ENCODE results near the gene KIFC3.

Gene KIFC3

DNA sequence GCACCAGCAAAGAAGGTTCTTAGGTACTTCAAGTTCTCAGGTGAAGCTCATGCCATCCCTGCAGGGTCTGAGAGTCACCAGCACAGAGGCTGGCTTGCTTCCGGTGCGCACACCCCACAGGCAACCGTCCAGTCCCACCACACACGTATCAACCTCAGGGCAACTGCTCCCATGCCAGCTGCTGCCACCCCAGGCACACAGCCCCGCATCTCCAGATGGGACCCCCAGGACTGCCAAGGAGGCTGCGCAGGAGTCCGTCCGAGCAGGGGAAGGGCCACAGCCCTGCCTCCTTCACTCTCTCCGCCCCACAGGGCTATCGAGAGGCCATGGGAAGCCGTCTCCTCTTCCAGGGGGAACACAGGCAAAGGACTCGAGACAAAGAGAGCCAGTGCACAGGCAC lies 13.3 kb downstream of the KIFC3 start:
- peaks cover 22% of the 10 kb centered on the region for H3K27me3 ChIP-seq (ENCODE audit: low read depth, low read length)
- no peaks in the 10 kb centered on the region for H3K36me3 ChIP-seq (replicated peaks; ENCODE audit: low read depth, low read length)
- no peaks in the 10 kb centered on the region for H3K4me1 ChIP-seq (ENCODE audit: low read length)
- no peaks in the 10 kb centered on the region for H4K20me1 ChIP-seq (ENCODE audit: insufficient read depth, low read length)
- no peaks in the 10 kb centered on the region for H3K9me3 ChIP-seq (ENCODE audit: insufficient read depth, low read length)
- H2AFZ ChIP-seq (ENCODE audit: low read depth, low read length) = no peak overlapping the region
- H3K4me2 ChIP-seq (ENCODE audit: low read length) = no peak overlapping the region
- H3K27ac ChIP-seq (ENCODE audit: low read length) = no peak overlapping the region
- H3K4me3 ChIP-seq (ENCODE audit: low read length) = no peak overlapping the region
- TF ChIP-seq CTCF (IDR thresholded peaks at IDR 0.05; ENCODE audit: low read depth, low read length) (no peak), EZH2phosphoT487 (IDR thresholded peaks at IDR 0.05; ENCODE audit: low read depth) (no peak)
- H3K79me2 ChIP-seq (ENCODE audit: low read length) = no peaks in the 10 kb centered on the region
- H3K9ac ChIP-seq (ENCODE audit: low read length) = no peak overlapping the region

DNA sequence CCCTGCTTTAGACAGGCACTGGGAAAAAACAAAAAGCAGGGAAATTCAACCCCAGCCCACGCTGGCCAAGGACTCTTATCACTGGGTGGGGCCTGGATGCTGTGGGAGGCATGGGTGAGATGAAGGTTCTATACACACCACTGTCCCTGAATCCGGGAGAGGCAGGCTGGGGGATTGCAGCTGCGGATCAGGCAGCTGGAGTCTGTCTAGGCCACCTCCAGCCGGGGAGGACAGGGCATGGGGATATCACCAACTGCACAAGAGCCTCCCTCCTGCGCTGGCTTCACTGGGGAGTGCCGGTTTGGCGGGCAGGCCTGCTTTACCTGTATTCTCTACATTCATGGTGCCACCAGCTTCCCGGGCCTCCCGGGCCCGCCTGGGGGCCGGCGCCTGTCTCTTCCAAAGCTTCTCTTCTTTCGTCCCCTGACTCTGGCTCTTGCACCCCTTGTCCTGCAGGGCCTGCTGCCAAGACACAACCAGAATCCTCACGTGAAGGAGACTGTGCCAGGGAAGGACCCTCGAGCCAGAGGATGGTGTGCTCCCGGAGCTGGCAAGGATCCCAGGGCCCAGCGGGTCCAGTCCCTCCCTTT lies 13.9 kb downstream of the KIFC3 start:
- Histone ChIP-seq H3K4me2 (ENCODE audit: low read length) (no peak overlapping the region), H4K20me1 (ENCODE audit: insufficient read depth, low read length) (no peaks in the 10 kb centered on the region), H3K4me1 (ENCODE audit: low read length) (no peaks in the 10 kb centered on the region), H3K4me3 (ENCODE audit: low read length) (no peak overlapping the region), H3K36me3 (replicated peaks; ENCODE audit: low read depth, low read length) (no peaks in the 10 kb centered on the region), H3K27me3 (ENCODE audit: low read depth, low read length) (peaks cover 22% of the 10 kb centered on the region), H3K27ac (ENCODE audit: low read length) (no peak overlapping the region), H3K9ac (ENCODE audit: low read length) (no peak overlapping the region), H3K9me3 (ENCODE audit: insufficient read depth, low read length) (no peaks in the 10 kb centered on the region), H2AFZ (ENCODE audit: low read depth, low read length) (no peak overlapping the region), H3K79me2 (ENCODE audit: low read length) (no peaks in the 10 kb centered on the region)
- TF ChIP-seq EZH2phosphoT487 (IDR thresholded peaks at IDR 0.05; ENCODE audit: low read depth) = no peak
- no peak for TF ChIP-seq CTCF (IDR thresholded peaks at IDR 0.05; ENCODE audit: low read depth, low read length)

- Histone ChIP-seq H3K36me3 (replicated peaks; ENCODE audit: low read depth, low read length) (no peaks in the 10 kb centered on the region), H3K27ac (ENCODE audit: low read length) (no peak overlapping the region), H3K9me3 (ENCODE audit: insufficient read depth, low read length) (no peaks in the 10 kb centered on the region), H3K9ac (ENCODE audit: low read length) (no peak overlapping the region), H4K20me1 (ENCODE audit: insufficient read depth, low read length) (no peaks in the 10 kb centered on the region), H3K4me3 (ENCODE audit: low read length) (no peak overlapping the region), H3K79me2 (ENCODE audit: low read length) (no peaks in the 10 kb centered on the region), H3K27me3 (ENCODE audit: low read depth, low read length) (peaks cover 22% of the 10 kb centered on the region), H3K4me2 (ENCODE audit: low read length) (no peak overlapping the region), H3K4me1 (ENCODE audit: low read length) (no peaks in the 10 kb centered on the region), H2AFZ (ENCODE audit: low read depth, low read length) (no peak overlapping the region)
- TF ChIP-seq EZH2phosphoT487 (IDR thresholded peaks at IDR 0.05; ENCODE audit: low read depth) = no peak
- no peak for TF ChIP-seq CTCF (IDR thresholded peaks at IDR 0.05; ENCODE audit: low read depth, low read length)
These were observed 14.8 kb downstream of the KIFC3 start for GRCh38 chr16:57787519-57787905.

- no peaks in the 10 kb centered on the region for H3K4me1 ChIP-seq (ENCODE audit: low read length)
- H3K4me2 ChIP-seq (ENCODE audit: low read length) = no peak overlapping the region
- H3K27ac ChIP-seq (ENCODE audit: low read length) = no peak overlapping the region
- no peak overlapping the region for H3K9ac ChIP-seq (ENCODE audit: low read length)
- H2AFZ ChIP-seq (ENCODE audit: low read depth, low read length) = no peak overlapping the region
- H4K20me1 ChIP-seq (ENCODE audit: insufficient read depth, low read length) = no peaks in the 10 kb centered on the region
- H3K36me3 ChIP-seq (replicated peaks; ENCODE audit: low read depth, low read length) = no peaks in the 10 kb centered on the region
- no peaks in the 10 kb centered on the region for H3K9me3 ChIP-seq (ENCODE audit: insufficient read depth, low read length)
- H3K4me3 ChIP-seq (ENCODE audit: low read length) = no peak overlapping the region
- no peaks in the 10 kb centered on the region for H3K79me2 ChIP-seq (ENCODE audit: low read length)
- TF ChIP-seq CTCF (IDR thresholded peaks at IDR 0.05; ENCODE audit: low read depth, low read length) (no peak), EZH2phosphoT487 (IDR thresholded peaks at IDR 0.05; ENCODE audit: low read depth) (no peak)
- H3K27me3 ChIP-seq (ENCODE audit: low read depth, low read length) = peaks cover 16% of the 10 kb centered on the region
These were observed 15.4 kb downstream of the KIFC3 start for GRCh38 chr16:57786632-57787518.

Data from OCI-LY3 (cell line).